ENCODE measurements around the gene PTPRD.

PTPRD gene

DNA sequence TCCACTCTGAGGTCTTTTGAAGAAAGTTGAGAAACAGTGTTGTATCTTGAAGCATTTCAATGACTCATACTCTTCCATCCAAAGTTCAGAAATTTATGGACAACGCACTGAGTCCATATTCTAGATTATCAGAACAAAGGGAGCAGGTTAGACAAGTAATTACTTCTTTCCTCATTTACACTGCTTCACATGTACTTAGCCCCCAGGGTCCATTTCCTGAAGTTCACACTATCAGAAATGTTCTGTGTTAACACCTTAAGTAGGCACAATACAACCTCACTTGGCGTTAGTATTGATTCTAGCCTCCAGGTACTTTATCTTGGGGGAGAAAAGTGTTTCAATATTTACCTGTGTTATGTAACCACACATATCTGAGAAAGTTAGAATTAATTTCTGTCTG lies 2325.3 kb downstream of the PTPRD start:
- DNase-seq (ENCODE audit: low spot score) = no peak
- in situ Hi-C loops (cut with MboI; ENCODE audit: low sequenced_read_pairs, unreplicated experiment) = no loop called here
- TF ChIP-seq, protein P1, sequence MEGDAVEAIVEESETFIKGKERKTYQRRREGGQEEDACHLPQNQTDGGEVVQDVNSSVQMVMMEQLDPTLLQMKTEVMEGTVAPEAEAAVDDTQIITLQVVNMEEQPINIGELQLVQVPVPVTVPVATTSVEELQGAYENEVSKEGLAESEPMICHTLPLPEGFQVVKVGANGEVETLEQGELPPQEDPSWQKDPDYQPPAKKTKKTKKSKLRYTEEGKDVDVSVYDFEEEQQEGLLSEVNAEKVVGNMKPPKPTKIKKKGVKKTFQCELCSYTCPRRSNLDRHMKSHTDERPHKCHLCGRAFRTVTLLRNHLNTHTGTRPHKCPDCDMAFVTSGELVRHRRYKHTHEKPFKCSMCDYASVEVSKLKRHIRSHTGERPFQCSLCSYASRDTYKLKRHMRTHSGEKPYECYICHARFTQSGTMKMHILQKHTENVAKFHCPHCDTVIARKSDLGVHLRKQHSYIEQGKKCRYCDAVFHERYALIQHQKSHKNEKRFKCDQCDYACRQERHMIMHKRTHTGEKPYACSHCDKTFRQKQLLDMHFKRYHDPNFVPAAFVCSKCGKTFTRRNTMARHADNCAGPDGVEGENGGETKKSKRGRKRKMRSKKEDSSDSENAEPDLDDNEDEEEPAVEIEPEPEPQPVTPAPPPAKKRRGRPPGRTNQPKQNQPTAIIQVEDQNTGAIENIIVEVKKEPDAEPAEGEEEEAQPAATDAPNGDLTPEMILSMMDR (IDR thresholded peaks at IDR 0.05; ENCODE audit: borderline replicate concordance, control extremely low read depth, extremely low read depth, insufficient read depth, missing control alignments) = no peak

- DNase-seq (ENCODE audit: low spot score) = no peak
- in situ Hi-C loops (cut with MboI; ENCODE audit: low sequenced_read_pairs, unreplicated experiment) = no loop called here
- TF ChIP-seq, protein P1 (IDR thresholded peaks at IDR 0.05; ENCODE audit: borderline replicate concordance, control extremely low read depth, extremely low read depth, insufficient read depth, missing control alignments) = no peak
Observed at GRCh38 chr9:8284884-8285283, 2327.9 kb downstream of the PTPRD start.

DNA sequence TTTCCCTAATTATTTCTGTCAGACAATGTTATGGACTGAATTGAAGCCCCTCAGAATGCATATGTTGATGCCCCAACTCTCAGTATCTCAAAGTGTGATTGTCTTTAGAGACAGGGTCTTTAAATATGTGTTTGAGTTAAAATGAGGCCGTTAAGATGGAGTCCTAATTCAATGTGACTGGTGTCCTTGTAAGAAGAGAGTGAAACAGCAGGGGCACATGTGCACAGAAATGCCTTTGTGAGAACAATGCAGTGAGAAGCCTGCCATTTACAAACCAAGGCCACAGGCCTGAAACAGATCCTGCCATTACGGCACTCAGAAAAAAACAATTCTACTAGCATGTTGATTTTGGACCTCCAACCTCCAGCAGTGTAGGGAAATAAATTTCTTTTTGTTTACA lies 2330.3 kb downstream of the PTPRD start:
- in situ Hi-C loops (cut with MboI; ENCODE audit: low sequenced_read_pairs, unreplicated experiment) = no loop called here
- DNase-seq (ENCODE audit: low spot score) = no peak
- TF ChIP-seq, protein P1 (IDR thresholded peaks at IDR 0.05; ENCODE audit: borderline replicate concordance, control extremely low read depth, extremely low read depth, insufficient read depth, missing control alignments) = no peak

GRCh38 chr9:8280811-8281210 lies 2332.0 kb downstream of the PTPRD start:
- in situ Hi-C loops (cut with MboI; ENCODE audit: low sequenced_read_pairs, unreplicated experiment) = no loop called here
- TF ChIP-seq, protein P1 (IDR thresholded peaks at IDR 0.05; ENCODE audit: borderline replicate concordance, control extremely low read depth, extremely low read depth, insufficient read depth, missing control alignments) = no peak
- no peak for DNase-seq (ENCODE audit: low spot score)

DNA sequence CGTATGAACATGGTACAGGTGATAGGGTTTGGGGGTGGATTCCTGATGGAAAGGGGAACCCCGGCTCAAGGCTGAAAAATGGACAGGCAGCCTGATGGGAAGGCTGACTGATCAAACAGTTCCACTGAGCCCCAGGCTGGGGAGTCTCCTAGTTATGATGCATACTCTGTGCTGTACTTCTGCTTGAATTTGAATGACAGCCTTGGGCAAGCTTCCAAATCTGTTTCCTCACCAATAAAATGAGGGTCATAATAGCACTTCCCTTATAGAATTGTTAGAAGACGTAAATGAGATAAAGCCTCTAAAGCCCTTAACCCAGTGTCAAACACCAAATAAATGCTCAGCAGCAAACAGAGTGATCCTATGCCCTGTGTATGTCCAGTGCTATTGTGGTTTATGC lies 2334.8 kb downstream of the PTPRD start:
- TF ChIP-seq, protein P1 (IDR thresholded peaks at IDR 0.05; ENCODE audit: borderline replicate concordance, control extremely low read depth, extremely low read depth, insufficient read depth, missing control alignments) = no peak
- in situ Hi-C loops (cut with MboI; ENCODE audit: low sequenced_read_pairs, unreplicated experiment) = no loop called here
- no peak for DNase-seq (ENCODE audit: low spot score)

GRCh38 chr9:8270235-8270634 lies 2342.6 kb downstream of the PTPRD start:
- in situ Hi-C loops (cut with MboI; ENCODE audit: low sequenced_read_pairs, unreplicated experiment) = no loop called here
- no peak for DNase-seq (ENCODE audit: low spot score)
- TF ChIP-seq, protein P1 (IDR thresholded peaks at IDR 0.05; ENCODE audit: borderline replicate concordance, control extremely low read depth, extremely low read depth, insufficient read depth, missing control alignments) = no peak

DNA sequence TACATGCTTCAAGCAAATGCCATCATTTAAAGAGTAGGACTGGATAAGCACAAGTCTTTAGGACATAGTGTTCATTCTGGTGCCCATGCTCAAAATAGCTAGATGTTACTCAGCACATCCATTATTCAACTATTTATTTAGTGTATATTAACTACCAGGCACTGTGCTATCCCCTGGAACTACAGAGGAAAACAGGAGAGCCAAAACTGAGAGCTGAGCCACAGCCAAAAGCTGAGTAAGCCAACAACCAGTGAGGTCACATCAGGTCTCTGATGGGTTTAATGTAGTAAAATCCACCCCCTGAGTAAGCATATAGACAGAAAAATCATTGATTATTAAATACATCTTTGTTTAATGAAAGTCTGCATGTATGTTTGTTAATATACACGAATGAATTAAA lies 2343.9 kb downstream of the PTPRD start:
- no peak for DNase-seq (ENCODE audit: low spot score)
- TF ChIP-seq, protein P1 (IDR thresholded peaks at IDR 0.05; ENCODE audit: borderline replicate concordance, control extremely low read depth, extremely low read depth, insufficient read depth, missing control alignments) = no peak
- in situ Hi-C loops (cut with MboI; ENCODE audit: low sequenced_read_pairs, unreplicated experiment) = no loop called here

Measured in GM13976 (cell line).